ENCODE results near the gene DSTN. TPM values are rescaled to one million over a fixed set of nuclear protein-coding genes. Genes with fewer than 3 reads are reported as not detected.

The DSTN gene
- total RNA-seq, 1 donor from 2014 or later = 149 TPM

DNA sequence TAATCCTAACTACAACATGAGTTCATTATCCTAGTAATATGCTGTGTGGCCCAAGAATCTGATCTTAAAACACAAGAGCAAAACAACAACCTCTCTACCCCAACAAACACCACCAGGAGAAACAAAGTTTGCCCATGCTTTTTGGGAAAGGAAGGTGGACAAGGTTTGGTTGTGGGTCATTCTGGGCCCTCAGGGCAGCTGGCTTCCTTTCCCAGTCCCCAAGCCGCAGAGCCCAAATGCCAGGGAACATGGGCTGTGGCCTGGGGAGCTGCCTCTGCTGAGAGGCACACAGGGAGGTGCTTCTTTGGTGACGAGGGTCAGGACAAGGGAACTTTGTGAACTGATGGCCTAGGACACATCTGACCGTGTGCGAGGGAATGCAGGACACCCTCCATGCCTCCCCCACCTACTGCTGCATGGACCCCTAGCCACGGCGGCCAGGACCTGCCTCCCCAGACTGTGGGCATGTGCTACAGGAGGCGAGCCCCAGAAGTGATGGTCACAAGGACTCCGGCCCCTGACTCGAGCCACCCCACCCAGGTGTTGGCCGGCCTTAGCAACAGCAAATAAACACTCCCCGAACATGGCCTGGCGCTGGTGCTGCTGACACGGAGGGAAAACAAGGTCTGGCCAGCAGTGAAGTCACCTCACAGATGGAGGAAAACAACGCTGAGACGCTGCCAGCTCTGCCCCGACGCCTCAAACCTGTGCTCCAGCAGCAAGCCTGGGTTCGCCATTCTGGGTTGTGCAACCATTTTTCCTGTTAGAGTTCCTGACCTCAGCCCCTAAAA, 56.5 kb downstream of the DSTN start:
- no peak for FAIRE-seq
- Histone ChIP-seq H3K4me3 (ENCODE audit: low read depth, low read length) (no peak overlapping the region), H3K36me3 (ENCODE audit: control insufficient read depth, insufficient read depth, low read length) (peaks cover 58% of the 10 kb centered on the region), H3K27me3 (ENCODE audit: control insufficient read depth, insufficient read depth, low read length) (no peaks in the 10 kb centered on the region)
- no peak for DNase-seq (ENCODE audit: low read depth)
- TF ChIP-seq, protein P1, sequence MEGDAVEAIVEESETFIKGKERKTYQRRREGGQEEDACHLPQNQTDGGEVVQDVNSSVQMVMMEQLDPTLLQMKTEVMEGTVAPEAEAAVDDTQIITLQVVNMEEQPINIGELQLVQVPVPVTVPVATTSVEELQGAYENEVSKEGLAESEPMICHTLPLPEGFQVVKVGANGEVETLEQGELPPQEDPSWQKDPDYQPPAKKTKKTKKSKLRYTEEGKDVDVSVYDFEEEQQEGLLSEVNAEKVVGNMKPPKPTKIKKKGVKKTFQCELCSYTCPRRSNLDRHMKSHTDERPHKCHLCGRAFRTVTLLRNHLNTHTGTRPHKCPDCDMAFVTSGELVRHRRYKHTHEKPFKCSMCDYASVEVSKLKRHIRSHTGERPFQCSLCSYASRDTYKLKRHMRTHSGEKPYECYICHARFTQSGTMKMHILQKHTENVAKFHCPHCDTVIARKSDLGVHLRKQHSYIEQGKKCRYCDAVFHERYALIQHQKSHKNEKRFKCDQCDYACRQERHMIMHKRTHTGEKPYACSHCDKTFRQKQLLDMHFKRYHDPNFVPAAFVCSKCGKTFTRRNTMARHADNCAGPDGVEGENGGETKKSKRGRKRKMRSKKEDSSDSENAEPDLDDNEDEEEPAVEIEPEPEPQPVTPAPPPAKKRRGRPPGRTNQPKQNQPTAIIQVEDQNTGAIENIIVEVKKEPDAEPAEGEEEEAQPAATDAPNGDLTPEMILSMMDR (IDR thresholded peaks at IDR 0.05; ENCODE audit: insufficient read depth, low read length, severe bottlenecking) = no peak

DNA sequence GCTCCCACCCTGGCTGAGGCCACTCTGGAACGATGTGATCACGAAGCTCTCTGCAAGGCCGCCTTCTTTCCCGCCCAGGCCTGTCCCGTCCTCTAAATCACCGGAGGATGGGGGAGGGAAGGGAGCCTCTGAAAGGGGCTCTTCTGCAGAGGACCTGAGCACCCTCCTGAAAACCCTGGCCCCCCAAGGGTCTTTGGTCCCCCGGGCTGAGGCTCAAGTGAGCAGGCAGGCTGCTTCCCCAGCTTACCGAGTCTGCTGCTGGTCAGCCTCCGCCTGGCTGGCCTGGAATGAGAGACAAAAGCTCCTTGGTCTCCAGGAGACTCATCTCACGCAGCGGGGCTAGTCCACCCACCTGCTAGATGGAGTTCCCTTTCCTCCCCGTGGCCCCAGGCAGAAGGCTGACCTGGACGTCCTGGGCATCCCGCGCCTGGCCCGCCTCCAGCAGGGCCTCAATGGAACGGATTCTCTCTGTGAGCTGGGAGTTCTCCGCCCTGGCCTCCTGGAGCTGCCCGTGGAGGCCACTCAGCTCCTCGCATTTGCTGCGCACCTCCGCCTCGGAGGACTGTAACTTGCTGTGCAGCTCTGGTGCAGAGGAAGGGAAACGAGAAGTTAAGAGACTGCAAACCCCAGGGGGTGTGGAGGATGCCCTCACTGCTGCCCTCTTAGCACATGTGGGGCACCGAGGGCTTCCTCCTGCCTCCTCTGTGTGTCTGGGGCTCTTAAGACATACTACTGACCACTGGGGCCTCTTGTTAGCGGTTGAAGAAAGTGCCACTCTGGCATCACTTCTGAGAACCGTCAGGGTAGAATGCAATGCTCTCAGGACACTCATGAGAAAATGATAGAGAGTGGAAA, 57.5 kb downstream of the DSTN start:
- no peaks in the 10 kb centered on the region for H3K27me3 ChIP-seq (ENCODE audit: control insufficient read depth, insufficient read depth, low read length)
- TF ChIP-seq, protein P1 (IDR thresholded peaks at IDR 0.05; ENCODE audit: insufficient read depth, low read length, severe bottlenecking) = no peak
- DNase-seq (ENCODE audit: low read depth) (no peak), FAIRE-seq (no peak)
- peaks cover 59% of the 10 kb centered on the region for H3K36me3 ChIP-seq (ENCODE audit: control insufficient read depth, insufficient read depth, low read length)
- no peak overlapping the region for H3K4me3 ChIP-seq (ENCODE audit: low read depth, low read length)

DNA sequence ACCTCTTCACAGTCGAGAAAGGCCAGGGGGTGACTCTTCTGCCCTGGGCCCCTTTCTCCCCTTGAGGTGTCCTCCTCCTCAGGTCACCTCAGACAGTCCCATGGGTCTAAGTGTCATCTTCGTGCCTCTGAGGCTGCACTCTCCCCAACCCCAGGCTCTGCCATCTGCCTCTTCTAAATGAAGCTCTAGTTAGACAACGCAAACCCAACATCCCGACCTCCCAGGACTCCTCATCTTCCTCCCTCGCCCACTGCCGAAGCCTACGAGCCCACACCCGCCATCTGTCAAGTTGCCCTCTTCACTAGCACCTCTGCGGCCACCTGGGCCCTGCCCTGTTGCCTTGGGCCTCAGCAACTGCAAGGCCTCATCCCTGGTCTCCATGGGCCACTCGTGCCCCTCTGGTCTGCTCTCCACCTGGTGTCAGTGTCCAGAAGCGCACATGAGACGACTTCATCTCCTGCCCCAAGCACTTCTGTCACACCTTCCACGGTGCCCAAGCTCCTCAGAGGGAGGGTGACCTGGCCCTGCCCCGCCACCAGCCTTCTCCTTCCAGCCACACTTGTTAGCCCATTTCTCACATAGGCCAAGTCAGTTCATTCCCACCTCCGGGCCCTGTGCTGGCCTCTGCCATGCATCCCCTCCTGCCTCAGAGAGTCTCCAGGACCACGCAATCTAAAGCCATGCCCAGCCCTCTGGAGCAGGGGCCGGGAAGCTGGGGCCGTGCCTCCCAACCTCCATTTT, 58.4 kb downstream of the DSTN start:
- Histone ChIP-seq H3K27me3 (ENCODE audit: control insufficient read depth, insufficient read depth, low read length) (no peaks in the 10 kb centered on the region), H3K4me3 (ENCODE audit: low read depth, low read length) (no peak overlapping the region), H3K36me3 (ENCODE audit: control insufficient read depth, insufficient read depth, low read length) (peaks cover 60% of the 10 kb centered on the region)
- FAIRE-seq = no peak
- TF ChIP-seq, protein P1 (IDR thresholded peaks at IDR 0.05; ENCODE audit: insufficient read depth, low read length, severe bottlenecking) = no peak
- DNase-seq (ENCODE audit: low read depth) = no peak

DNA sequence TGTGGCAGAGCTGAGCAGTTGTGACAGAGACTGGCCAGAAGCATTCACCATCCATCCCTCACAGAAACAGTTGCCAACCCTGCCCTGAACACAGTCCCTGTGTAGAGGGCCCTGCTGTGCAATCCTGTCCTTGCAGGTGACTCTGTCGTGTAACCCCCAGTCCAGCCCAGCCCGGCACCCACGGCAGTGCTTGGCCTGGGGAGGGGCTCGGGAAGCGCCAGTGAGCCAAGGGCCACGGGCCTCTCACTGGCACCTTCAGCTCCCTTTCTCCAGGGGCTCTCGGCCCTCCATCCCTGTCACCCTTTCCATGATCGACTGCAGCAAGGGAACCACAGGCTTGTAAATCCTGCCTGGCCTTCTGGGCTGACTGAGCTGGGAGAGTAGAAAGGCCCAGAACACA, 59.1 kb downstream of the DSTN start:
- no peak for FAIRE-seq
- DNase-seq (ENCODE audit: low read depth) = no peak
- no peaks in the 10 kb centered on the region for H3K27me3 ChIP-seq (ENCODE audit: control insufficient read depth, insufficient read depth, low read length)
- H3K36me3 ChIP-seq (ENCODE audit: control insufficient read depth, insufficient read depth, low read length) = peaks cover 64% of the 10 kb centered on the region
- H3K4me3 ChIP-seq (ENCODE audit: low read depth, low read length) = no peak overlapping the region
- TF ChIP-seq, protein P1 (IDR thresholded peaks at IDR 0.05; ENCODE audit: insufficient read depth, low read length, severe bottlenecking) = no peak

DNA sequence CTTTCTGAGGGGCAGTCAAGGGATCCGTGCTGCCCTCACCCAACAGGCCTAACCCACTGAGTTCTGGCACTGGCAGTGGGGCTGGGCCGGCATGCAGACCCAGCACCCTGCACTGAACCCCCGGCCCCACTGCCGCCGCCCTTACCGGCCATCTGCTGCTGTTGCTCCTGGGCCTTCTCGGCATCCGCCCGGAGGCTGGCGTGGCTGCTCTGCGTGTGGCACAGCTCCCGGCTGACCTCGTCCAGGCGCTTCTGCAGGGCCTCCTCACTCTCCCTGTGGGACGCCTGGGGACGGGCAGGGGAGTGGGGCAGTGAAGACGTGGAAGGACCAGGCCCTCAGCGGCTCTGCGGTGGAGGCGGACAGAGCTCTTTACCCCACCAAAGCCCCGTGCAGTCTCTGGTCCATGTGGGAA, 59.8 kb downstream of the DSTN start:
- TF ChIP-seq, protein P1 (IDR thresholded peaks at IDR 0.05; ENCODE audit: insufficient read depth, low read length, severe bottlenecking) = no peak
- Histone ChIP-seq H3K27me3 (ENCODE audit: control insufficient read depth, insufficient read depth, low read length) (no peaks in the 10 kb centered on the region), H3K4me3 (ENCODE audit: low read depth, low read length) (no peak overlapping the region), H3K36me3 (ENCODE audit: control insufficient read depth, insufficient read depth, low read length) (peaks cover 60% of the 10 kb centered on the region)
- DNase-seq (ENCODE audit: low read depth) (no peak), FAIRE-seq (no peak)
